Pancreas (tissue), 10 donors: ENCODE results near the gene SLC9A5. TPM values are rescaled to one million over a fixed set of nuclear protein-coding genes. Genes with fewer than 3 reads are reported as not detected.

ENCODE experiments used
- ATAC-seq, 4 donors: fragments of 200-7000 bp; cut with Tn5 transposase; one replicate each; pipeline versions ENCODE4 v1.8.0 to v1.9.1; 2020; ENCODE audit warnings: mild to moderate bottlenecking in 4 of 4, moderate library complexity in 4 of 4
- DNase-seq, 6 donors: peaks; one replicate each; pipeline ENCODE4 v3.0.0-alpha.2; 2020
- FAIRE-seq: peaks from 2 replicates; lab custom pipeline; 2012; peaks lifted over from hg19 to GRCh38; lab: Jason Lieb, UNC
- H3K27ac ChIP-seq, 4 donors: fragments of 200-600 bp; sonication (generic); 1 replicate in 3 of 4; 2 replicates in 1 of 4; pipeline versions ENCODE4 v1.5.0 to v1.8.0; 2020
- H3K27me3 ChIP-seq, 4 donors: fragments of 200-600 bp; one replicate each; pipeline ENCODE4 v1.8.0; 2021
- H3K36me3 ChIP-seq, 3 donors: fragments of 200-600 bp; sonication (generic) in 1 of 3; one replicate each; pipeline versions ENCODE4 v1.5.0 to v1.8.0; 2020 to 2021
- H3K4me1 ChIP-seq, 3 donors: fragments of 200-600 bp; one replicate each; pipeline ENCODE4 v1.8.0; 2021
- H3K4me3 ChIP-seq, 4 donors: fragments of 200-600 bp; sonication (generic) in 2 of 4; one replicate each; pipeline versions ENCODE4 v1.5.0 to v1.8.0; 2020 to 2021
- H3K9me3 ChIP-seq, 4 donors: fragments of 200-600 bp; one replicate each; pipeline ENCODE4 v1.8.0; 2021
- WGBS, 2 donors: extraction: QIAGEN DNeasy Blood & Tissue Kit; methylation state at CpG; one replicate each; pipeline ENCODE4 v1.1.7; 2013; 5-methylcytosine and 5-hydroxymethylcytosine counted together
- intact Hi-C, 3 donors: fragments of 100-400 bp; cut with DNase I; formaldehyde crosslinking; loops; one replicate each; pipeline versions ENCODE4 v1.11.1 to v1.14.2; 2022
- polyA plus RNA-seq, 2 donors: library from polyadenylated mRNA; stranded (reverse); fragments of 200-250 nt; gene quantifications; one replicate each; pipeline ENCODE4 v1.2.3, GENCODE V29; 2013
- total RNA-seq, 6 donors: library from RNA; stranded (reverse); fragmentation: NEBNext Ultra II Directional in 4 of 6; extraction: Animal tissue kit (Norgen Biotek cat#: 25700) in 4 of 6; gene quantifications; one replicate each; pipeline versions ENCODE4 v1.2.1 to v1.2.4, GENCODE V29; 2021 to 2023
- TF ChIP-seq, protein P1 (sequence below), 4 donors: fragments of 200-600 bp; sonication (generic) in 3 of 4; IDR thresholded peaks; one replicate each; pipeline versions ENCODE4 v1.5.0 to v1.8.0; 2021; ENCODE audit warnings: antibody characterized with exemption in 4 of 4
- donor health status: healthy with polysubstance abuse.
- donor health status: DM: no; HTN: no; CAD: no; lungs with moderate emphysema.
- donor health status: DM: no; HTN: no; CAD: no.
- donor health status: control.
- donor health status: control.
- donor health status: Bipolar disorder and iron deficiency.
- donor health status: DM: yes; HTN: yes; CAD: no.
- donor health status: DM: no; HTN: no; CAD: no.
- donor health status: DM: no; HTN: no; CAD: no.
- donor health status: DM: yes; HTN: yes; CAD: no.

Gene SLC9A5
- total and polyA plus RNA-seq, 8 donors: 0.22 to 1.5 (median 0.56) TPM

DNA sequence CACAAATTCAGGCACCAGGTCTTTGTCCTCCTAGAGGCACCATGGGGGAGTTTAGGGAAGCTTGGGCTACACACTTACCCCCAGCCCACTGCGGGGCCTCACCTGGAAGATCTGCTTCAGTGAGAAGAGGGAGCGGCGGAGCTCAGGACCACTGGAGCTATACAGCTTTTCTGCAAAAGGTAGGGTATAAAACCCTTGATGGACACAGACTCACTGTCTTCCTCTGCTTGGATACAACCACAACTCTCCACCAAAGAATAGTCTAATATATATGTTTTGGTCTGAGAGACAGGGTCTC, 10.6 kb upstream of the SLC9A5 start:
- Histone ChIP-seq H3K4me3 (no peak overlapping the region), H3K27me3 (no peaks in the 10 kb centered on the region), H3K4me1 (peaks cover 0 to 12% (median 3%) of the 10 kb centered on the region in 3 donors), H3K27ac (no peak overlapping the region), H3K9me3 (no peaks in the 10 kb centered on the region), H3K36me3 (peaks cover 0 to 20% (median 6%) of the 10 kb centered on the region in 3 donors)
- WGBS, 2 donors: 96 to 99% methylated on average over 3 of the region's 3 CpGs
- DNase-seq (no peak), FAIRE-seq (no peak), ATAC-seq (no peak)
- TF ChIP-seq, protein P1, sequence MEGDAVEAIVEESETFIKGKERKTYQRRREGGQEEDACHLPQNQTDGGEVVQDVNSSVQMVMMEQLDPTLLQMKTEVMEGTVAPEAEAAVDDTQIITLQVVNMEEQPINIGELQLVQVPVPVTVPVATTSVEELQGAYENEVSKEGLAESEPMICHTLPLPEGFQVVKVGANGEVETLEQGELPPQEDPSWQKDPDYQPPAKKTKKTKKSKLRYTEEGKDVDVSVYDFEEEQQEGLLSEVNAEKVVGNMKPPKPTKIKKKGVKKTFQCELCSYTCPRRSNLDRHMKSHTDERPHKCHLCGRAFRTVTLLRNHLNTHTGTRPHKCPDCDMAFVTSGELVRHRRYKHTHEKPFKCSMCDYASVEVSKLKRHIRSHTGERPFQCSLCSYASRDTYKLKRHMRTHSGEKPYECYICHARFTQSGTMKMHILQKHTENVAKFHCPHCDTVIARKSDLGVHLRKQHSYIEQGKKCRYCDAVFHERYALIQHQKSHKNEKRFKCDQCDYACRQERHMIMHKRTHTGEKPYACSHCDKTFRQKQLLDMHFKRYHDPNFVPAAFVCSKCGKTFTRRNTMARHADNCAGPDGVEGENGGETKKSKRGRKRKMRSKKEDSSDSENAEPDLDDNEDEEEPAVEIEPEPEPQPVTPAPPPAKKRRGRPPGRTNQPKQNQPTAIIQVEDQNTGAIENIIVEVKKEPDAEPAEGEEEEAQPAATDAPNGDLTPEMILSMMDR (IDR thresholded peaks at IDR 0.05): no peak
- intact Hi-C loops: no loop called here

DNA sequence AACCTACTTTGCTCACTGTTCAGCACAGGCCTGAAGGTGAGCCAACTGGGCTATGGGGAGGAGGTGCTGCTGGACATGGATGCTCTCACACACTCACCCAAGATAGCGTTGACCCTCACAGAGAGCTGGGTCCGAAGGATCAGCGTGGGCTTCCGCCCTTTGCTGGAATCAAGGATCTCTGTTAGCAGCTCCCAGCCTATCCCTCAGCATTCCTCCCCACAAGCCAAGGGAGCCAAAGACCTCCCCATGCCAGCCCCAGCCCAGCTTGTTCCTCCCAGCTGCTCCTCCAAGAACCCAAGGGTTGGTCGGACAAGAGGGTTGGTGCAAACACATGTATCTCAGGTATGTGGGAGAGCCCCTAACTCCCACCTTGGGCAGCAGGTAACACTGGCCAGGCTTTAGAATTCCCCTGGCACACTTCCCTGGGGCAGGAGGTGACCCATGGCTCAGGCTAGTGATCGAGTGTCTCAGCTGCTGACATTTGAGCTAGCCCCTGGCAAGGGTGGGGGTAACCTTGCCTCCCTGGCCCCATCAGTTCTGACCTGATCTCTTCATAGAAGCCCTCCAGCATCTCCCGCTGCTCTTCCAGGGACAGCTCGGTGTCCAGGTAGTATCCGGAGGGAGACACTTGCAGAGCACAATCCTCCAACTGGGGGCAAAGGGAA, 9.8 kb upstream of the SLC9A5 start:
- Histone ChIP-seq H3K4me3 (no peak overlapping the region), H3K36me3 (peaks cover 0 to 20% (median 6%) of the 10 kb centered on the region in 3 donors), H3K9me3 (no peaks in the 10 kb centered on the region), H3K27me3 (no peaks in the 10 kb centered on the region), H3K27ac (no peak overlapping the region), H3K4me1 (peaks cover 0 to 14% (median 3%) of the 10 kb centered on the region in 3 donors)
- WGBS, 2 donors: 90 to 92% methylated on average over 9 of the region's 9 CpGs
- FAIRE-seq: no peak
- intact Hi-C loops: no loop called here
- TF ChIP-seq, protein P1 (IDR thresholded peaks at IDR 0.05): no peak
- DNase-seq: peak in 1 of 6 donors; percentile 27
- ATAC-seq: no peak

DNA sequence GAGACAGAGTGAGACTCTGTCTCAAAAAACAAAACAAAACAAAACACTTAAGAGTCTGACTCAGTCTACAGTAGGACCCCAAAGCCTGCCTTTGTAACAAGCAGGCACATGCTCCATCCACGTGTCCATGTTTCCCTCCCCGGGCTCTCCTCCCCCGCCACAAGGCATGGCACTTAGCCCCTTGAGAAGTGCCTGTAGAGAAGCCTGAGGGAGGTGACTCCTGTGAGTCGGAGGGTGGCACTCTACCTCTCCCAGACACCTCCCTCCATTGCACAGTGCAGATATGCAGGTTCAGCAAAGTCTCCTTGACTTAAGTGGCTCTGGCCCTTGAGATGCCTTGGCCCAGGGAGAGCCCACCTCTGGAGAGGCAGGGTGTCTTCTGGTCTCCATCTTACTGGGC, 8.3 kb upstream of the SLC9A5 start:
- 82 to 94% methylated on average over 4 of the region's 4 CpGs for WGBS, 2 donors
- H3K4me1 ChIP-seq: peaks cover 0 to 22% (median 3%) of the 10 kb centered on the region in 3 donors
- DNase-seq (peak in 1 of 6 donors; percentile 24), FAIRE-seq (no peak), ATAC-seq (peak in 1 of 4 donors; percentile 2)
- TF ChIP-seq, protein P1 (IDR thresholded peaks at IDR 0.05): no peak
- H3K9me3 ChIP-seq: no peaks in the 10 kb centered on the region
- intact Hi-C loops: no loop called here
- peaks cover 0 to 20% (median 6%) of the 10 kb centered on the region in 3 donors for H3K36me3 ChIP-seq
- H3K27me3 ChIP-seq: no peaks in the 10 kb centered on the region
- H3K4me3 ChIP-seq: no peak overlapping the region
- H3K27ac ChIP-seq: peak overlapping the region in 3 of 4 donors; percentile 8 to 72 (median 63)

DNA sequence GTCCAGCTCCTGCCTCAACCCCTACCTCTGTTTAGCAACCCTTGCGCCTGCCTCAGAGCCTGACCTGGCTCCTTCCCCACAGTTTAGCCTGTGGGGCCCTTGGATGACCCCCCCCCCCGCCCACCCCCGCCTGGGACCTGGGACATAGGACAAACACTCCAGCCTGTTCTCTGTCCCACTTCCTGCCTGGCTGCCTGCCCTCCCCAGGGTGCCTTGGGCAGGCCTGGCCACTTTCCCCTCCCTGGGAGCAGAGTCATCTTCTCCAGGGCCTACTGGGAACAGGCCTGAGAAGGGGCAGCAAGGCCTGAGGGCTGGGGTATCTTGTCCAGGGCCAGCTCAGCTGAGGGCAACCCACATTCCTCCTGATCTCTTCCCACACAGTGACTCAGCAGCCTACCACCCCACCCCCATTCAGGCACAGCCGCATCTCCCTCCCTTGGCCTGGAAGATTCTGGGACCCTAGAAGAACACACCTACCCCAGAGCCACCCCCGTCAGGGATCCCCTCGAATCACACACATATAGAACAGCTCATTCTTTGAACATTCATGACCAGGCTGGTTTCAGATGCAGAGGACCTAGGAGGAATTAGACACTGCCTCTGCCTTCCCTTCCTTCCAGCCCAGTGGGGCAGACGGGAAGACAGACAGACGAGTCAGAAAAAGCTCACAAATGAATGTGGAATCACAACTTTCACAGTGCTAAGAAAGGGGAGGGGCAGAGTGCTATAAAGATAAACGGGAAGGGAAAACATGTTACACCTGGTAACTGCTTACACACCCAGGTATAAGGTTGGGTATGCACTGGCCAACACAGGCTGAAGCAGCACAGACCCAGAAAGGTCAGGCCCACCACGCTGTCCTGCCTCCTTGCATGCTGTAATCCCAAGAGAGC, 7.5 kb upstream of the SLC9A5 start:
- Histone ChIP-seq H3K27me3 (no peaks in the 10 kb centered on the region), H3K4me3 (no peak overlapping the region), H3K4me1 (peaks cover 0 to 24% (median 3%) of the 10 kb centered on the region in 3 donors), H3K36me3 (peaks cover 0 to 20% (median 6%) of the 10 kb centered on the region in 3 donors), H3K9me3 (no peaks in the 10 kb centered on the region), H3K27ac (peak overlapping the region; percentile 8 to 72 (median 42))
- peak; percentile 43 to 63 (median 49) for ATAC-seq
- TF ChIP-seq, protein P1 (IDR thresholded peaks at IDR 0.05): no peak
- FAIRE-seq: no peak
- WGBS, 2 donors: 63 to 65% methylated on average over 10 of the region's 10 CpGs
- DNase-seq: peak; percentile 50 to 79 (median 66)
- intact Hi-C loops: no loop called here
